ENCODE measurements around the gene DENND1B.

Gene DENND1B

DNA sequence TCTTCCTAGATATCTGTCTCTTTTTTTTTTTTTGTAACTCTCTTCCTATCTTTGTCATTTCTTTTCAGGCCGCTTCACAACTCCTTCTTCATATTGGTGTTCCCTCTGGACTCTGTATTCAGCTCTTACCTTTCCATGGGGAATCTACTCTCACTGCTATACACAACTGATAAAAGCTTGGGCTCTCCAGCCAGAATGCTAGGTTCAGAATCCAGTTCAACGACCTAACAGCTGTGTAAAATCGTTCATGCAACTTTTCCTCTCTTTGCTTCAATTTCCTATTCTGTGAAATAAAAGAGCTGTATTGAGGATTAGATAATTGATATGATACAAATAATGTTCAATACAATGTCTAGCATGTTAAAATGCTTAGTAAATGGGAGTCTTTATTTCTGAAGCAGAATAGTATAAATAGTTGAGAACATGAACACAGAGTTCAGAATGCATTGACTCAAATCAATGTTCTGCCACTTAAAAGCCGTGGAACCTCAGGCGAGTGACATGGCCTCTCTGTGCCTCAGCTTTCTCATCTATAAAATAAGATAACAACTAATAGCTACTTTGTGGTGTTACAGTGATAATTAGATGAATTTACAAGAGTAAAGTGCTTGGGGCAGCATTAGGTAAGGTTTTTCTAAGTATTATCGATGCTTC is 88.5 kb downstream of the DENND1B start:
- no peak for DNase-seq

DNA sequence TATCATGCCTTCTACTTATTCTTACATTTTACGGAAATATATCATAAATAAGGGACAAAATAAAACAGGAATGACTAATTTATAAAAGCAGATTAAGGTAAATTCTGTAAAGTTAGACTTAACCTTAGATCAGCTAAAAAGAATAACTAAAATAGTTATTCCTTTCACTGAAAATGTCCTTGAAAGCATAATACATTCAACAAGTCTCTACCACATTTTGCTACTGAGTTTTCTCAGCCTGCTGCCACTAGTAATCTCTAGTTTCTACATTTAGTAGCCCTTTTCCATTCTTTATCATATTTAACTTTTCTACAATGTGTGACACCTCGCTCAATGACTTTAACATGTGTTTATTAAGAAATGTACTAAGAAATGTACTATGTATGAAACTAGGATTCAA is 89.0 kb downstream of the DENND1B start:
- DNase-seq = no peak

DNA sequence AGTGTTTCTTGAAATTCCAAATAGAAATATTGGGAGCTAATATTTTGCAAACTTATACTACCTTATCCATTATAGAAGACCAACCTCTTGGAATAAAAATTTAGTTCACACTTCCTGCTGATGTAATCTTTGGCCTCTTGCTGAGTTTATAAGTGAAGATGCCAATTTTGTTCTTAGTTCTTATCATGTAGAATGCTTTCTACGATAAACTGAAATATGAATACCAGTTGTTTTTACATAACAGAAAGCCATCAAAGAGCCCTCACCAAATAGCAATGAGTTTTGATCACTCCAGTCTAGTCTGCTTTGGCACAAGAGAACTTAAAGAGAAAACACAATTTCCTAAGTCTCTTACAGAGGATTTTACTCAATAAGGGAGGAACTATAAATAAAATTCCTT is 89.5 kb downstream of the DENND1B start:
- no peak for DNase-seq

- DNase-seq = no peak
Measured at GRCh38 chr1:197683895-197684553, 91.3 kb downstream of the DENND1B start.

- no peak for DNase-seq
Measured at GRCh38 chr1:197683280-197683679, 92.0 kb downstream of the DENND1B start.

DNA sequence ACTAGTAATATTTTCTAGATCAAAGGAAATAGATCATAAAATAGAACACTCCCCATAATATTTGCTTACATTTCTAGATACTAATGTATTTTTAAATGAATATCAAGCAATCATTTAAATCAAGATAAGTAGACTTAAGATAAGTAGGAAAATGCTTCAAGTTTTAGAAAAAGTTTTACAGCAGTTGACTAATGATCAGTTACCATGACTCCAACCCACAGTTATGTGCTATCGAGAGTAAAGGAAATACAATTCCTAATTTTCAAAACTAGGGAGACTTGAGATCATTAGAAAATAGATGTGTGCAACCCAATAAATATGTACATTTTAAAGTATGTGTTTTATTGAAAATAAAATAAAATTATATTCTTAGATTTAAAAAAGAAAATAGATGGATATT is 95.0 kb downstream of the DENND1B start:
- DNase-seq = no peak

DNA sequence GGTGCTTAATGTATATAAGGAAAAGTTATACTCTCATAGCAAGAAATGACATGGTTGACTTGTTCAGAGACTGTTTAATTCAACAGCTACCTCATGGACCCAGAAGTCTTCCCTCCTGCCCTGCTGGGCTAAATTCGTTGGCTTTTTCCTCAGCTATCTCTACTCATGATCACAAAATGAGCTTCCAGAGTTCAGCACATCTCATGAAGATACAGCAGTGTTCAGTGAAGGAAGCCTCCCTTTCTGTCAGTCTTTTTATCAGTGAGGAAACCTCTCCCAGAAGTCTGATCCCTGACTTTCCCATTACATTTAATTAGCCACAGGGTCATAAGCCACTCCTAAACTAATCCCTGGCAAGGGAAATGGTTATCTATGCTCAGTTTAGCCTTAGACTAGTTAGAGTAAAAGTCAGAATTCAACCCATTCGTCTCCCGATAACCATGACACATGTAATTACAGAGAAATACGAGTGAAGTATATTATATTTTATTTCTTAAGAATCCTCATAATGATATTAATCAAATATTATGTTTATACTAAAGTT is 97.5 kb downstream of the DENND1B start:
- DNase-seq = no peak

DNA sequence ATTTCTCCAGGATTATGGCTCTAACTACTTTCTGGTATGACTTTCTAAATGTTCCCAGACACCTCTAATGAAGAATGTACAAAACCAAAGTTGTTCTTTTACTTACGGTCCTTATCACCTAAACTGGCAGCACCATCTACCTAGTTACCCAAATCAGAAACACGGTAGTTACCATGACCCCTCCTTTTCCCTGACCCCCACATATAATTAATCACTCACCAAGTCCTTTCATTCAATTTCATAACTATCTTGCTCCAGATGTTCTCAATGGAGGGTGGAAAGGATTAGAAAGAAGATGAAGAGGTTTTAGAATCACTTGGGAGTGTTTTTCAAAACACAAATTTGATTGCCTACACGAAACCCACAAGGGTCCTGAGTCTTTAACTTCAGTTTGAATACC is 98.0 kb downstream of the DENND1B start:
- DNase-seq = no peak

DNA sequence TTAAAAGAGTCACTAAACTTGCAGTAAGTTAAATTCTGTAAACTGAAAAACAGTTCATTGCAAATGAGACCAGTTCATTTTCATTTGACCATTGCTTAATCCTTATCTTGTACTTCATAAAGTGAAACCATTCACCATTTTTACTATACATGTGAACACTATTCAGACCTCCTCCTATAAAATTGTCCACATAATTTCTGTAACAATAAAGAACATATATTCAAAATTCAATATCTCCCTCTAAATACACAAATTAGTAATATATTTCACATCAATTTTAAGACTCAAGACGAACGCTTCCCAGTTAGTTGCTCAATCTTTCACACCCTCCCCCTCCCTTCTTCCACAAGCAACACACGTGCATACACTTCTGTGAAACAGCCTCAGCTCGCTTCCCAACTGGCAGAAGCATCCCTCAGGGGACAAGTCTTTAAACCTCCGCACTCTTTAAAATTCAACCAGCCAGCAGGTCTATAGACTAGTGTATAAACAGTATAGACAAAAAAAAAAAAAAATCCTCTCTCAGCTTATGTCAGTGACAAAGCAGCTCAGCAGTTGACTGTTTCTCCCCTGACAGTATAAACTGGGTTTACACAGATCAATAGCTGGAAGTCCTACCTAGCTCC is 99.6 kb downstream of the DENND1B start:
- peak in 1 of 58 donors; percentile 1 for DNase-seq

DNA sequence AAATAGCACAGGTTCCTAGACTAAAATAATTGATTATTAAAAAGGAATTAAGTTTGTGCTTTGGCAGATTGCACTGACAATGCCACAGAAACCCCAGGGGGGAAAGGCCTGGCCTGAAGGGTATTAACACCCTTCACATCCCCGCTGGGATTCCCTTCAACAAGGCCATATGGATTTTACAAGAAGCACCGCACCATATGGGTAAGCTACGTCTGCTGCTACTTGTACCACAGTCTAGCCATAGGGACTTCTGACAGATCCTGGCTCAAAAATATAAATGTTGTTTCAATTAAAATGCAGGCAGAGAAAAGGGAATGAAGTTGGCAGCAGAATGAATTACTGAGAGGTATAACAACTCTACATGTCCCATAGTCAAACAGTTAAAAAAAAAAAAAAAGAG is 101.0 kb downstream of the DENND1B start:
- no peak for DNase-seq

DNA sequence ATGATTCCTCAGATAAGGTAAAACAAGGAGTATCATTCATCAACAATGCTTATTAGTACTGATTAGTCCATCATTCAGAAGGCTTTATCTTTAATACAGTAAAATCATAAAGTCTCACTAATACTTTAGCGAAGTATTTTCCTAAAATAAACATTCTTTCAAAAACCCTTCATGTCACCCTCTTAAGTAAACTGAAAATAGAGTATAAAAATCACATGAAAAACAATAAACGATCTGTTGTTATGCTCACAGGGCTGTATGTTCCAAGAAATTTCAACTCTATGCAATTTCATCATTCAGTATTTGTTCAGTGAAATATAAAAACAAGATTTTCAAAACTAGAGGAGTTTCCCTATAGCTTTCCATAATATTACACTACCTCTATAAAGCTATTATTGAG is 102.0 kb downstream of the DENND1B start:
- DNase-seq = no peak

GRCh38 chr1:197672347-197672746 is 102.9 kb downstream of the DENND1B start:
- no peak for DNase-seq

- DNase-seq = no peak
Measured at GRCh38 chr1:197671920-197672319, 103.4 kb downstream of the DENND1B start.

DNA sequence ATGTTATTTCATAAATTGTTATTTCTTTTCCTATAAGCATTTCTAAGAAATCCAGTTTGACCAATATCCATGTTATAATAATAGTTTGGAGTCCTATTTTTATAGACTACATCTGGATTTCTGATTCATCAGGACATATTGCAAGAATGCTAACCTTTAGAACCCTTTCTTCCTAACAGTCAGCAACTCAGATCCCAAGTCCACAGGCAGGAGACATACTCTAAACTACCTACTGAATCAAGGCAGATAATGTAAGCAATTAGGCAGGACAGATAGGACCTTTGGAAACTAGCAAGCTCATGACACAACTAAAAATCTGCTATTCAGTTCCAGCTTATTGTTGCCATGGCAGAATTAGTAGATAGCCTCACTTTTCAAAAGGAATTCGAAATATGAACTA is 104.1 kb downstream of the DENND1B start:
- DNase-seq = no peak

- no peak for DNase-seq
Measured at GRCh38 chr1:197666769-197667285, 108.5 kb downstream of the DENND1B start.

- DNase-seq = no peak
Measured at GRCh38 chr1:197664391-197664790, 110.9 kb downstream of the DENND1B start.

DNA sequence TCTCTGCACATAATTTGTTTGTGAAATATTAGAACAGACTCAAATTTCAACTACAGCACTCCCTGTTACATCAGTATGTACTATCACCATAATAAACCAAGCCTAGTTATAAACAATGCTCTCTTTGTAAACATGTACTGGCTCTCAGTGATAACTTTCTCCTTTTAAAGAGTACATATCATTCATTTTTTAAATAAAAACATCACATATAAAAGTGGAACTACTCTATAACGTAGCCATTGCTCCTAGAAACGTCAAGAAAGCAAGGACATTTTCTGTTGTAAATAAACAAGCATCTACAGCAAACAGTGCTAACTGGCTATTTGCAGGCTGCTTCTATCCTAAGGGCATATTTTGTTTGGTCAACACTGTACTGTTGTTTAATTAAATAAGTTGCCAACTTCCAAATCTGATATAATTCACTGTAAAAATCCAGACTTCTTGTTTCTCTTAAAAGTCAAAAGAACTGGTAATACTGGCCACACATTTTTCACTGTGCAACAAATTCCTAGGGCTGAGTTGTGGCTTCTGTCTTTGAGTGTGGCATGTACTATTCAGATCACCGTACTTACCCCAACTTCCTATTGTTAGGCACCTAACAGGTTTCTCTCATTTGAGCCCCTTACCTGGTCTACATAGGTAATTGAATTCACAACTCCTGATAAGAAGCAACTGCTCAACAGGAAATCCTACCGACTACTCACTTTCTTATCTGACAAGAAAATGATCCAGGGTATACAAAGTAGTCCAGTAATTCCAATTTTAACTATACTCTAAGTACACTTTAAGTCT is 111.9 kb downstream of the DENND1B start:
- DNase-seq = no peak

DNA sequence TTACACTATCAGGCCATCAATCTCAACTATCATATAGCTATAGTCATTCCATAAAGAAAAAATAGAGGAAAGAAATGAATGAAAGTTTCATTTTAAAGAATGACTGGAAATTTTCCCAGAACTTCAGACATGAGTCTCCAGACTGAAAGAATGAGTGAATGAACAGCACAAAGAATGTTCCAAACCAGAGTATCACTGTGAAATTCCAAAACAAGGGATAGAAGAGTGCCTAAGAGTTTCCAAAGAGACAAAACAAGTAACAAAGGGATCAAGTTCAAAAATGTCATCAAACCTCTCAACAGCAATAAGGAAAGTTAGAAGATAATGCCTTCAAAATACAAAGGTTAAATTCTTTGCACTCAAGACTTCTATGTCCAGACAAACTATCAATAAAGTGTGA is 114.9 kb downstream of the DENND1B start:
- DNase-seq = no peak

- no peak for DNase-seq
Measured at GRCh38 chr1:197659171-197659570, 116.1 kb downstream of the DENND1B start.

DNA sequence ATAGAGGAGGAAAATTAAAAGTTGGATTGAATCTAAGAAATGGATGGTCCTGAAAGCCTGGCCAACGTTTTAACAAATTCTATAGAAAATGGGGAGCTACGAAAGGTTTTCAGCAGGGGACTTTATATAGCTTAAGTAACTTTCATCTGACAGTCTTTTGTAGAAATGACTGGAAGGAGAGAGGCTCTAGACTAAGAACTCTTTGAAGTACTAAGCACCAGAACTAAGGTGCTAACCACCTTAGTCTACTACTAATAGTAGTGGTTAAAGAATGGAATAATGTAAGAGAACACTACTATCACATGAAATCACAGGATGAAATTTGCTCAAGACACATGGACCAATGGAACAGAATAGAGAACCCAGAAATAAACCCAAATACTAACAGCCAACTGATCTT is 126.1 kb downstream of the DENND1B start:
- no peak for DNase-seq

DNA sequence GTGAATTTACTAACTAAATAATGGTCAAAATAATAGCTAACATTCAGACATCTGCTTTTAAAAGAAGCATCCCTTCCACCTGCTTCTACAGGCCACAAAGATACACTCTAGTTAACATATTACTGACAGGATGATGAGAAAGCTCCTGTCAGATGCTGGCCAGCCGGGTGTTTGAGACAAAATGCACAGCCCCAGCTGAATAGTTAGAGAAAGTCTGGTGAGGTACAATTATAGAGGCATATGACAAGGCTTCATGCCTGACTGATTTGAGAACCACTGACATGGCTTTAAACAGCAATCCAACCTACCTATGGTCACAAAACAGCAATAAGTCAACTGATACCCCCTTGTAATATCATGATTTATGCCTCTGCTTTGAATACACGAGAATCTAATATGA is 137.0 kb downstream of the DENND1B start:
- DNase-seq = no peak

DNA sequence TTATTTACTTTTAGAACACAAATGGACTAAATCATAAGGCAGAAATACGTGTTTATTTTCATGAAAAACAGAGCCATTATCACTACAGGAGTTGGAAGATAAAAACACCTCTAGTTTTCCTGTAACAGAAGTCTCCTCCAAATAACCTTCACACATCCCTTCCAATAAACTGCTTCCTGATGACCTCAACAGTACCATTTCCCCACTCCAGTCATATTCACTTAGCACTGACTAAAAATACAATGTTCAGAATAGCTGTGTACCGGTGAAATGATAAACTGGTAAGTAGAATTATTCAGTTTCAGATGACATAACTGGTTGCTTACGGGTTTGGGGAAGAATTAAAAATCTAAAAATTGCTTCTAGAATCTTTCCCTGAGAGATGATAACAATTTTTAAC is 137.9 kb downstream of the DENND1B start:
- DNase-seq = no peak

Data from anterior cingulate cortex (tissue), 58 donors.